HL-60 (cell line): ENCODE results near the gene AIFM3.

ENCODE experiments used
- POLR2AphosphoS5 ChIP-seq: IDR thresholded peaks from 2 replicates; pipeline ENCODE4 v1.6.1; 2012; ENCODE audit warnings: low read depth
- TF ChIP-seq, protein P1 (sequence below): IDR thresholded peaks from one replicate; pipeline ENCODE4 v1.5.1; 2011; ENCODE audit warnings: low read length, control low read depth, inconsistent platforms; ENCODE audit not compliant: insufficient read depth

DNA sequence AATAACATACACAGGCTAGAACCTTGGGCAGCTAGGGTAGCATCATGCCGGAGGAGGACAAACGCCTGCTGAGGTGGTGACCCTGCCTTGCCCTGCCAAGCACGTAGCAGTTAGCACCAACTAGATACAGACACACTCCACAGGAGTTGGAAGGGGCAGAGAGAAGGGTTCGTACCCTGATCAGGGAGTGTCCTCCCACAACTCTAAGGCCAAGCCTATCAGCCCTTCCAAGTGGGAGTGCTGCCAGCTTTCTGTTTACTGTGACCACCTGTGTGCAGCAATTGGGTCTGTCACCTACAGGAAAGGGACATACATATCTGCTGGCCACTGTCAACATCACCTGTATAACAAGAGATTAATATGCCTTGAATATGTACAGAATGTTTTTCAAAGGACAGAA lies 36.7 kb downstream of the AIFM3 start:
- TF ChIP-seq, protein P1, sequence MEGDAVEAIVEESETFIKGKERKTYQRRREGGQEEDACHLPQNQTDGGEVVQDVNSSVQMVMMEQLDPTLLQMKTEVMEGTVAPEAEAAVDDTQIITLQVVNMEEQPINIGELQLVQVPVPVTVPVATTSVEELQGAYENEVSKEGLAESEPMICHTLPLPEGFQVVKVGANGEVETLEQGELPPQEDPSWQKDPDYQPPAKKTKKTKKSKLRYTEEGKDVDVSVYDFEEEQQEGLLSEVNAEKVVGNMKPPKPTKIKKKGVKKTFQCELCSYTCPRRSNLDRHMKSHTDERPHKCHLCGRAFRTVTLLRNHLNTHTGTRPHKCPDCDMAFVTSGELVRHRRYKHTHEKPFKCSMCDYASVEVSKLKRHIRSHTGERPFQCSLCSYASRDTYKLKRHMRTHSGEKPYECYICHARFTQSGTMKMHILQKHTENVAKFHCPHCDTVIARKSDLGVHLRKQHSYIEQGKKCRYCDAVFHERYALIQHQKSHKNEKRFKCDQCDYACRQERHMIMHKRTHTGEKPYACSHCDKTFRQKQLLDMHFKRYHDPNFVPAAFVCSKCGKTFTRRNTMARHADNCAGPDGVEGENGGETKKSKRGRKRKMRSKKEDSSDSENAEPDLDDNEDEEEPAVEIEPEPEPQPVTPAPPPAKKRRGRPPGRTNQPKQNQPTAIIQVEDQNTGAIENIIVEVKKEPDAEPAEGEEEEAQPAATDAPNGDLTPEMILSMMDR, result no peak
- TF ChIP-seq POLR2AphosphoS5, result no peak
